ENCODE results near the gene KRT77. TPM values are rescaled to one million over a fixed set of nuclear protein-coding genes. Genes with fewer than 3 reads are reported as not detected.

The KRT77 gene
- total RNA-seq, 2 donors from 2014 or later = not detected

- peak; percentile 59 to 72 (median 68) for DNase-seq
- Histone ChIP-seq H3K4me3 (no peak overlapping the region), H3K27me3 (no peaks in the 10 kb centered on the region), H3K9me3 (no peaks in the 10 kb centered on the region), H3K4me1 (no peaks in the 10 kb centered on the region), H3K27ac (no peak overlapping the region), H3K36me3 (replicated peaks in 1 of 2; ENCODE audit: insufficient read depth in 1 of 2, low read depth in 2 of 2) (no peaks in the 10 kb centered on the region)
- WGBS, 2 donors = 11 to 16% methylated on average over 13 to 15 of the region's 16 CpGs
- TF ChIP-seq POLR2A (IDR thresholded peaks at IDR 0.05) (no peak), CTCF (IDR thresholded peaks at IDR 0.05) (no peak)
- peak; percentile 47 for ATAC-seq
- intact Hi-C loops (cut with DNase I) = no loop called here
Observed at GRCh38 chr12:52741375-52742195, 38.3 kb upstream of the KRT77 start.

GRCh38 chr12:52740584-52740983 lies 37.3 kb upstream of the KRT77 start:
- intact Hi-C loops (cut with DNase I) = no loop called here
- TF ChIP-seq POLR2A (IDR thresholded peaks at IDR 0.05) (no peak), CTCF (IDR thresholded peaks at IDR 0.05) (no peak)
- H3K27me3 ChIP-seq = no peaks in the 10 kb centered on the region

GRCh38 chr12:52739963-52740362 lies 36.6 kb upstream of the KRT77 start:
- no peak overlapping the region for H3K27ac ChIP-seq
- no peaks in the 10 kb centered on the region for H3K36me3 ChIP-seq (replicated peaks in 1 of 2; ENCODE audit: insufficient read depth in 1 of 2, low read depth in 2 of 2)
- no peaks in the 10 kb centered on the region for H3K4me1 ChIP-seq
- DNase-seq (peak in 1 of 4 donors; percentile 17), ATAC-seq (no peak)
- H3K4me3 ChIP-seq = no peak overlapping the region
- intact Hi-C loops (cut with DNase I) = no loop called here
- TF ChIP-seq POLR2A (IDR thresholded peaks at IDR 0.05) = no peak
- no peak for TF ChIP-seq CTCF (IDR thresholded peaks at IDR 0.05)
- no peaks in the 10 kb centered on the region for H3K9me3 ChIP-seq
- no peaks in the 10 kb centered on the region for H3K27me3 ChIP-seq

More at GRCh38 chr12:52740584-52740983, 37.3 kb upstream of the KRT77 start:
- H3K4me3 ChIP-seq = no peak overlapping the region
- DNase-seq (no peak), ATAC-seq (no peak)
- no peaks in the 10 kb centered on the region for H3K36me3 ChIP-seq (replicated peaks in 1 of 2; ENCODE audit: insufficient read depth in 1 of 2, low read depth in 2 of 2)
- no peaks in the 10 kb centered on the region for H3K4me1 ChIP-seq
- H3K27ac ChIP-seq = no peak overlapping the region
- no peaks in the 10 kb centered on the region for H3K9me3 ChIP-seq

GRCh38 chr12:52735816-52736632 lies 32.7 kb upstream of the KRT77 start:
- 45 to 53% methylated on average over 2 to 5 of the region's 5 CpGs for WGBS, 2 donors
- H3K27me3 ChIP-seq = no peaks in the 10 kb centered on the region
- no peaks in the 10 kb centered on the region for H3K4me1 ChIP-seq
- H3K36me3 ChIP-seq (replicated peaks in 1 of 2; ENCODE audit: insufficient read depth in 1 of 2, low read depth in 2 of 2) = no peaks in the 10 kb centered on the region
- no peak overlapping the region for H3K4me3 ChIP-seq
- TF ChIP-seq CTCF (IDR thresholded peaks at IDR 0.05) (no peak), POLR2A (IDR thresholded peaks at IDR 0.05) (no peak)
- H3K27ac ChIP-seq = no peak overlapping the region
- H3K9me3 ChIP-seq = no peaks in the 10 kb centered on the region
- no peak for DNase-seq
- no peak for ATAC-seq
- intact Hi-C loops (cut with DNase I) = no loop called here
